H1 (cell line): ENCODE measurements around the gene ATP2B3. TPM values are rescaled to one million over a fixed set of nuclear protein-coding genes. Genes with fewer than 3 reads are reported as not detected.

Experiments used
- ASH2L ChIP-seq: fragments of 200-600, 300-600 bp; sonication (generic); IDR thresholded peaks from one replicate; pipeline ENCODE4 v1.7.1; 2017; ENCODE audit warnings: low read length
- NRF1 ChIP-seq: IDR thresholded peaks from 2 replicates; pipeline ENCODE4 v1.6.1; 2011; ENCODE audit warnings: mild to moderate bottlenecking, low read depth, low read length, improper control_type of control experiment
- TEAD4 ChIP-seq: IDR thresholded peaks from 2 replicates; pipeline ENCODE4 v1.6.1; 2012; ENCODE audit warnings: low read depth, low read length, inconsistent platforms, mixed read lengths
- polyA plus RNA-seq, 7 experiments: library from polyadenylated mRNA; depleted of rRNA in 3 of 7; stranded (reverse) in 5 of 7; unstranded in 2 of 7; fragments of >200 nt in 5 of 7; fragments of 200-250 nt in 2 of 7; gene quantifications; 1 replicate in 5 of 7; 2 replicates in 1 of 7; 4 replicates in 1 of 7; pipeline versions ENCODE4 v1.2.1 to v1.2.3, GENCODE V29; 2011 to 2013; ENCODE audit warnings: missing spikeins in 2 of 7, mixed read lengths in 2 of 7
- total RNA-seq: library from RNA; stranded (reverse); fragmentation: NEBNext Ultra II Directional; extraction: Animal tissue kit (Norgen Biotek cat#: 25700); gene quantifications from 2 replicates; pipeline ENCODE4 v1.2.1, GENCODE V29; 2021

ATP2B3 gene
- total and polyA plus RNA-seq, 2 of the 8 experiments (the other 6 are each of a cell fraction or from before 2014, with no cell fraction given), result 0.14 to 0.19 TPM

DNA sequence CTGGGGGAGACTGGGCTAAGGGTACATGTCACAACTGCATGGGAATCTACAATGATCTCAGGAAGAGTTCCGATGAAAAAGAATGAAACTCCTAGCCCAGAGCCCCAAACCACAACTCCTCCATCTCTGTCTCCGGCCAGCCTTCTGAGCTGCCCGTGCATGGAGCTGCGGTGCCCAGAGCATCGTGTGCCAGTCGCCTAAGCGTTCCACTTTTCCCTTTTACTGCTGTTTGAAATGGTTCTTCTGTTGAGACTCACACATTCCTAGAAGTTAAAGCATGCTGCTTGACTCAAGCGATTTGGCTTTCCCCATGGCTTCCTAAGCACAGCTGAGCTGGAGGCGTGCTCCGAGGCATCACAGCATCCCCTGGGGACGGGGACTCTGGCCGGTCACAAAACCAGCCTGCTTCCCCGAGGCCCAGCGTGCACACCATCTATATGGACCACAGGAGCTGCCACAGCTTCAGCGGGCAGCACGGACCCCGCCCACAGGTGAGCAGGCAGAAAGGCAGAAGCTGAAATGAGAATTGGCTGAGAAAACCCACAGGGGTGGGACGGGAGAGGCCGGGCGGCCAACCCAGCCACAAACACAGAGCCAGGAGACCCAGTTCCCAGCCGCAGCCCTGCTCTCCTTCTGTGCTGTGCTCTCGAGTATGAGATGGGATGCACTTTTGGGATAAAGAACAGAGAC is 76.5 kb downstream of the ATP2B3 start (continued):
- TF ChIP-seq NRF1 (no peak), ASH2L (no peak), TEAD4 (no peak)
